DMS 273 (cell line): ENCODE measurements around the gene NOD2.

ENCODE experiments used
- DNase-seq: peaks from one replicate; lab custom pipeline; 2025; ENCODE audit not compliant: unreplicated experiment; lab: John Stamatoyannopoulos, UW

NOD2 gene

DNA sequence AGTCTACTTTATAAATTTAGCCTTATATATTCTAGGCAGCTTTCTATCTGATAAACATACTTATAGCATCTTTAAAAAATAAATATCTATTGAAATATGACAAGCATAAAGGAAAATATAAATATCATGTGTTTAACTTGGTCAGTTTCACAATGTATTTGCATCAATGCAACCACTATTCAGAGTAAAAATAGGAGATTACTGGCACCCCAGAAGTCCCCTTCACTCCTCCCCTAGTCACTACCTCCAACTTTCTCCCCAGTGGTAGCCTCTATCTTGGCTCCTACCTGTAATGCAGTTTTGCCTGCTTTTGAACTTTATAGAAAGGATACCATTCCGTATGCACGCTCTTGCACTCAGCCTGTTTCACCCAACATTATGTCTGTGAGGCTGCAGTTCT is 3.2 kb upstream of the NOD2 start:
- DNase-seq, result no peak

DNA sequence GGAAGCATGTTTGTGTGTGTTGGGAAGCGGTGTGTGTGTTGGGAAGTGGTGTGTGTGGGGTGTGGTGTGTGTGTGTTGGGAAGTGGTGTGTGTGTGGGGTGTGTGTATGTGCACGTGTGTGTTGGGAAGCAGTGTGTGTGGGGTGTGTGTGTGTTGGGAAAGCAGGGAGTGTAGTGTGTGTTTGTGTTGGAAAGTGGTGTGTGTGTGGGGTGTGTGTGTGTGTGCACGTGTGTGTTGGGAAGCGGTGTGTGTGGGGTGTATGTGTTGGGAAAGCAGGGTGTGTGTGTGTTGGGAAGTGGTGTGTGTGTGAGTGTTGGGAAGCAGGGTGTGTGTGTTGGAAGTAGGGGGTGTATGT is 785 bp upstream of the NOD2 start:
- DNase-seq, result no peak

DNA sequence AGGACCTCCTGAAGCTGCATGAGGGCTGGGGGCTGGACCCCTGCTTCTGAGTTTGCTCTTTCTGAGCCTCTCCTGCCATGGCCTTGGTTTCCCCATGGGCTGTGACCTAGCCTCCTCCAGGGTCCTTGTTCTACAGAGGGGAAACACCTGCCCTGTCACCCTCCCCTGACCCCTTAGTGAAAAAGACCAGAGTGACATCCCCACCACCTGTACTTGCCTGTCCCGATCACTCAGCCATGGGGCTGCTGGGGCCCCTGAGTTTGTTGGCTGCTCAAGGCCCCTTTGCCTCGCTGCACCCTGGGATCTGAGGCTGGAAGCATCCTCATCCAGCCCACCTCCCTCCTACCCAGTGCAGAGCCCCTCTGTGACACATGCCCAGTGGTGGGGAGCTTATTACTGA is 800 bp downstream of the NOD2 start:
- DNase-seq, result no peak

DNA sequence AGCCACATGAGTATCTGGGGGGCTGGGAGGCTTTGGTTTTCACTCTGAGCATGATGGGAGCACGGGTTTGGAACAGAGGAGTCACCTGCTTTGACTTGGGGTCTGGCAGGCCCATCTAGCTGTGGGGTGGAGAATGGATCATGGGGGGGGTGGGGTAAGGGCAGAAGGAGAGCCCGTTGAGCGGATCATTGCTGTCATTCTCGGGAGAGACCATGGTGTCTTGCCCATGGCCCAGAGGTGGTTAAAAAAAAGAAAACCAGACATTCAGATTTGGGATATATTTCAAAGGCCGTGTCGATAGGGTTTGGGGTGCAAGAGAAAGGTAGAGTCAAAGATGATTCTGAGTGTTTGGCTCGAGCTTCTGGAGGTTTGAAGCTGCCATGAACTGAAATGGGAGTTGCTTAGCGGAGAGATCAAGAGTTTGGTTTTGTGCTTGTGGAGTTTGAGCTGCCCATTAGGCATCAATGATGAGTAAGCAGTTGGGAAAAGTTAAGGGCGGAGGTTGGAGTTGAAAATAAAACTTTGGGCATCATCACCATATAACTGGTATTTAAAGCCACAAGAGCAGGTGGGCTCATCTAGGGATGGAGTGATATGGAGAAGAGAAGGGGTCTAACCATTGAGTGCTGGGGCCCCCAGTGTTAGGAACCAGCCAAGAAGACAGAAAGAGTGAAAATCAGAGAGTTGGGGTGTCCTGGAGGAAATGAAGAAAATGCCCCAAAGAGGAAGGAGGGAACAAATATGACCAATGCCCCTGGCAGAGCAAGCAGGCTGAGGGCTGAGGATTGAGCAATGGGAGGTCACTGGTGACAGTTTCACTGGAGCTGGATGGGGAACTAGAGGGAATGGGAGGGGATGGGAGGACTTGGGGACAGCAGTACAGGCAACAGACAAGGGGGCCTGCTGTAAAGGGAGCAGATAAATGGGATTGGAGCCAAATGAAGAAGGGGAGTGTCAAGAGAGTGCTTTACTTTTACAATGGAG is 1.9 kb downstream of the NOD2 start:
- DNase-seq, result no peak

DNA sequence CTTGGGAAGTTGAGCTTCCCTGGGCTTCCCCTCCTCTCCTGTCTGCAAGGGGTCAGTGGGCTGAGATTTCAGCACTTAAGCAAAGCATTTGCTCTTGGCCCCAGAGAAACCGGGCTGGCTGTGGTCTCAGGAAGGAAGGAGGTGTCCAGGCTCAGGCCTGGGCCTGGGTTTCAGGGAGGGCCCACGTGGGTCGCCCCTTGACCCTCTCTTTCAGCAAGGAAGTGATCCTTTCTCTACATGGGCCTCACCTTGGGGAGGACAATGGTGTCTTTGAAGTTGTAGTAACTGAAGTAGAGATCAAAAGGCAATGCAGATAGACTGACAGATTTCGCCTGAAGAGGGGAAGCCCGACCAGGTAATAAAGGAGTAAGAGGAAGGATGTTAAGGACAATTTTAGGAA is 2.7 kb downstream of the NOD2 start:
- no peak for DNase-seq

DNA sequence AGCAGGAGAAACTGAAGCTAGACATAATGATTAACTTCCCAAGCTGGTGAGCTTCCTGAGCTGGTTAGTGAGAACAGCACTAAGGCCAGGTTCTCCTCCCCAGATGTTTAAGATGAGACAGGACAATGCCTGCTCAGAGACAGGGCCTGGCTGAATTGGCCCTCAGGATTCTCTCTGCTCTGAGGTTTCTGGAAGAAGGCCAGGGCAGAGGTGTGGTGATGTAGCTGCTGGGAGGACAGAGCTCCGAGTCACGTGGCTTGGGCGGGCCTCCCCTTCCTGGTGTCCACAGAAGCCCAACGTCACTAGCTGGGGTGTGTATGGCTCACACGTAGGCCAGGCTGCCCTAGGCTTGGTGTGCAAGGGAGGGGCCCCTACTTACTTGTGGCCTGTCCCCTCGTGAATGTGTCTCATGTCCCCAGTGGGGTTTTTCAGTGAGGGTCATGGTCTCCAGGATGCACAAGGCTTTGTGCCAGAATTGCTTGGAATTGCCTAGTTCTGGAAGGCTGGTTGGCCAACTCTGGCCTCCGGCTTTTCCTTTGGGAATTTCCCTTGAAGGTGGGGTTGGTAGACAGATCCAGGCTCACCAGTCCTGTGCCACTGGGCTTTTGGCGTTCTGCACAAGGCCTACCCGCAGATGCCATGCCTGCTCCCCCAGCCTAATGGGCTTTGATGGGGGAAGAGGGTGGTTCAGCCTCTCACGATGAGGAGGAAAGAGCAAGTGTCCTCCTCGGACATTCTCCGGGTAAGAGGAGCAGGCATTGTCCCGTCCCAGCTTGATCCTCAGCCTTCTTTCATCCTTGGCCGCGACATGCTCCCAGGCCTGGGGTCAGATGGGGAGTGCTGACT is 3.4 kb downstream of the NOD2 start:
- DNase-seq, result peak; percentile 69

DNA sequence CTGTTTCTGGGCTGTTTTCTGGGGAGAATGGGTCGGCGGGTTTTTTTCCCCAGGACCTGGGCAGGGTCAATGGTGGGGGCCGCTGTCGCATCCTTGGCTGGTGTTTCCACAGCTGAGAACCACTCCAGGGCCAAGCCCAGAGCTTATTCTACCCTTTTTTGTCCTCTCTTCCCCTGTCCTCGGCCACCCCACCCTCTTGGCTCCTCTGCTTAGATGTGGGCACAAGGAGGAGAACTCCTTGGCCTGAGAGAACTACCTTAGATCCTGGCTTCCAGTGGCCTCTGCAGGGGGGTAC is 4.0 kb downstream of the NOD2 start:
- no peak for DNase-seq

DNA sequence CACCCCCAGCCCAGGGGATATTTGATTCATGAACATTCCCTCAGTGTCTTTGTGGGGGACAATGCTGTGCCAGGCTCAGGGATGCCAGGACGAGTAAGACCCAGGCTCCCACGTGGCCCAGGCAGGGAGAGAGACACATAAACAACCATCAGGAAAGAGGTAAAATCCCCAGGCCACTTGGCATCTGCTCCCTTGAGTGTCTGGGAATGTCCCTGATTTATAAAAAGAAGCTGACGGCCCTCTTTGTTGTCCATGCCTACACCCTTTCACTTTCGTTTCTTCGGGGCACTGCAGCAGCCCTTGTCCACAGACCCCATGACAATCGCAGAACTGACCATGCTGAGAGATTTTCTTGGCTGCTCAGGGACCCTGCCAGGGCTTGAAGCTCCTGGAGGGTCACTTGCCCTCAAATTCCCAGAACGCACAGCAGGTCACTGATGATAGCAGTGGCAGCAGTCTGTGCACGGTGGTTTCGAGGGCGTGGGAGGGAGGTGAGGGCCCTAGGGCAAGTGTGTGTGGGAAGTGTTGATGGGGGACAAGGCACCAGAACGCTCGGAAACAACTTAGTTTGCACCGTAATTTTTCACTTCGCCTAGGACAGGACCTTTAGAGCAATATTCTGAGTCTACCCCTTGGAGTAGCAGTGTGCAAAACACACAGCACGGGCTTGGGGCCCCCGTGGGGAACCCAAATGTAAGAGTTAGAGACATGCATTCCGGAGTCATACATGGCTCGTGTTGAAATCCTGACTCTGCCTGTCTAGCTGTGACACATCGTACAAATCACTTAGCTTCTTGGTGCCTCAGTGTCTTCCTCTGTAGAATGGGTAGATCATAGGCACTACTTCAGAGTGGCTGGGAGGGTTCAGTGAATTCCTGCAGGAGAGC is 4.7 kb downstream of the NOD2 start:
- DNase-seq, result peak; percentile 40

DNA sequence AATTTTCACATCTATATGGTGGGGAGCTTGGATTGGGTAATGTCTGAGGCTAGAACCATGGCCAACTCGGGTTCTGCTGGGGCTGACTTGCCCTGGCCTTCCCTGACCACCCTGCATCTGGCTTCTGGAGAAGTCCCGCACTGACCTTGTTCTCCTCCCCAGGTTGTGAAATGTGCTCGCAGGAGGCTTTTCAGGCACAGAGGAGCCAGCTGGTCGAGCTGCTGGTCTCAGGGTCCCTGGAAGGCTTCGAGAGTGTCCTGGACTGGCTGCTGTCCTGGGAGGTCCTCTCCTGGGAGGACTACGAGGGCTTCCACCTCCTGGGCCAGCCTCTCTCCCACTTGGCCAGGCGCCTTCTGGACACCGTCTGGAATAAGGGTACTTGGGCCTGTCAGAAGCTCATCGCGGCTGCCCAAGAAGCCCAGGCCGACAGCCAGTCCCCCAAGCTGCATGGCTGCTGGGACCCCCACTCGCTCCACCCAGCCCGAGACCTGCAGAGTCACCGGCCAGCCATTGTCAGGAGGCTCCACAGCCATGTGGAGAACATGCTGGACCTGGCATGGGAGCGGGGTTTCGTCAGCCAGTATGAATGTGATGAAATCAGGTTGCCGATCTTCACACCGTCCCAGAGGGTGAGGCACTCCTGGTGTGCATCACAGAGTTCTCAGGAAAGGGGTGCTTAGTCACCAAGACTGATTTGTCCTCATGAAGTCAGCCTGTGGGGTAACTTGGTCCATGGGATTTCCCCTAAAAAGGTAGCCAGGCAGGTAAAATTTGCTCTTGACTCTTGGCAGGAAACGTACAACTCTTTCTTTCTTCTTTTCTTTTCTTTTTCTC is 6.1 kb downstream of the NOD2 start:
- DNase-seq, result no peak

DNA sequence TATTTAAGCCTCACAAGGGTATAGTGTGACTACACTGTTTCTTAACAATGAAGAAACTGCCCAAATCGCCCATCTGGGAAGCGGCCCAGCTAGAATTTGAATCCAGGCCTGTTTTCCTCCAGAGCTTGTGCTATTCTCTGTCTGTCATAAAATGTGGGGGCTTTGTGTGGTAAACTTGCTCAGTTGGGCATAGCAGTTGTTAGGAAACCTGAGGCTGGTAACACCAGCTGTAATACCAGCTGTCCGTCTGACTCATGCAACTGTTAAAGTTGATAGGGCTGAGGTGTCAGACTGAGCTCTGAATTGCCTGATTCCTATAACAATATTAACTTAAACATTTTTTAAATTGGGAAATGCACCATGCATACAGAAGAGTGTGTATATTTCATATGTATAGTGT is 9.3 kb downstream of the NOD2 start:
- DNase-seq, result peak; percentile 96

DNA sequence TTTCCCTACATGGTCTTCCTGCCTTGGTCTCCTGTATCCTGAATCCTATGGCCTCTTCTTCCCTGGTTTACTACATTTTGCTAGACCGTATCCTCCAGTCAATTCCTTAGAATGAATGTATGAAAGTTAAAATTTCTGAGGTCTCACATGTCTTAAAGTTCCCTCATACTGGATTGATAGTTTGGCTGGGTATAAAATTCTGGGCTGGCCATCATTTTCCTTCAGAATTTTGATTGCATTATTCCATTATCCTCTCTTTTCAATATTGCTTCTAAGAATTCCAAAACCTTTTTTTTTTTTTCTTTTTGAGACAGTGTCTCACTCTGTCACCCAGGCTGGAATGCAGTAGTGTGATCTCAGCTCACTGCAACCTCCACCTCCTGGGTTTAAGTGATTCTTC is 10.8 kb downstream of the NOD2 start:
- DNase-seq, result peak; percentile 19

DNA sequence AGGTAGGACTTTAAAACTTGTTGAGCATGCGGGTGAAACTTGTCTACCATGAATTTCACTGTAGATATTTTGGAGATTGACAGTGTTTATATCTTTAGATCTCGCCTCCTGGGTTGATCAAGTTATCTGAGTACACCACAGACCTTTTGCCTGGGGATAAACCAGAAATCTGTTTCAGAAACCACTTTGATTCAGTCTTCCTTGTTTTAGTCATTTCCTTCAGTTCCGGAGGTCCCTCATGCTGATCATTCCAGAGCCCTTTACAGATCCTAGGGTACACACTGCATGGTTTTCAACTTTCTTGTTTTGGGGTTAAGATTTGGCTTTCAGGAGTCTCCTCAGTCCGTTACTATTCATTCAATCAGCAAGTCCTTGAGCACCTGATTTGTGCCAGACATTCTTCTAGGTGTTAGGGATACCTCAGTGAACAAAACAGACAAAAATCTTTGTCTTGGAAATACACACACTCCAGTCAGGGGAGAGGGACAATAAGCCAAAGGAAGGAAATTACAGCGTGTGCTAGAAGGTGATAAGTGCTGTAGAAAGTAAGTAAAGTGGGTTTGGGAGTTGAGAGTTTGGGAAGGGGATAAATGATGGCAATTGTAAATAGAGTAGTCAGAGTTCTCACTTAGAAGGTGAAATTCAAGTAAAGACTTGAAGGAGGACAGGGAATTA is 12.2 kb downstream of the NOD2 start:
- DNase-seq, result no peak

DNA sequence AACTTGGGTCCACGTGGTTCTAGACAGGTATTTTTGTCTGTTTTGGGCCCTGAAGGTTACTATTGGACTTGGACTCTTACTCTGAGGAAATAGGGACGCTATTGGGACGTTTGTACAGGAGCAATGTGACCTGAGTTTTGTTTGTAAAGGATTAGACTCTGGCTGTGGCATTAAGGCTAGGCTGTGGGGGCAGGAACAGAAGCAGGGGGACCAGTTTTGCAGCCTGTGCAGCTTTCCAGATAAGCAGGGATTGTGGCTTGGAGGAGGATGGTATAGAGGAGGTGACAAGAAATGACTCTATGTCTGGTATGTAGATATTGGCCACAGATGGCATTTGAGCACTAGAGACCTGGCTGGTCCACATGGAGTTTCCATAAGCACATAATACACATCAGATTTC is 12.8 kb downstream of the NOD2 start:
- no peak for DNase-seq

DNA sequence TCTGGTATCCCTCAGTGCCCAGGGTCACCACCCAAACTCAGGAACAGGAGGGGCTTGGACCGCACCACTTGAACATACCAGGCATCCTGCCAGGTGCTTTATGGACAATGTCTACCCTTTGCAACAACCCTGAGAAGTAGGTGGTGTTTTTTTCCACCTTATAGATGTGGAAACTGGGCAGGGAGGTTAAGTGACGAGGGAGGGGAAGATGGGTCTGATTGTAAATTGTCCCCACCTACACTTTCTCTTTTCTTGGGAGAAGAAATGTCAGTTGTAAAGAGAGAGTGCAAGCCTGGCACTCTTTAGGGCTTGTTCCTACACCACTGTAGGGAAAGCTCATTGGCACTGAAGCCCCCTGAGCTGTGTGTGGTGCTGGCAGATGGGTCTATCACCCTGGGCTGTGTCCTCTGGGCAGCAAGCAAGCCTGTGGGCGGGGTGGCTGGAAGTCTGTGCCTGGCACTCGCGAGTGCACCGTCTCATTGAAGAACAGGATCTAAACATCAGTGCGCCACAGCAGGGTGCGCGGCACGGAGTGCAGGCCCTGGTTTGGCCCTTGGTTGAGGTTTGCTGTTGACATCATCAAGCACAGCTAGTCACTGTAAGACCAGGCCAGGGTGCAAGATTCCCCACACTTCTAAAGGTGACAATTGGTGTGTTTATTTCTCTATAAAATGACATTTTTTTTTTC is 15.1 kb downstream of the NOD2 start:
- DNase-seq, result no peak

DNA sequence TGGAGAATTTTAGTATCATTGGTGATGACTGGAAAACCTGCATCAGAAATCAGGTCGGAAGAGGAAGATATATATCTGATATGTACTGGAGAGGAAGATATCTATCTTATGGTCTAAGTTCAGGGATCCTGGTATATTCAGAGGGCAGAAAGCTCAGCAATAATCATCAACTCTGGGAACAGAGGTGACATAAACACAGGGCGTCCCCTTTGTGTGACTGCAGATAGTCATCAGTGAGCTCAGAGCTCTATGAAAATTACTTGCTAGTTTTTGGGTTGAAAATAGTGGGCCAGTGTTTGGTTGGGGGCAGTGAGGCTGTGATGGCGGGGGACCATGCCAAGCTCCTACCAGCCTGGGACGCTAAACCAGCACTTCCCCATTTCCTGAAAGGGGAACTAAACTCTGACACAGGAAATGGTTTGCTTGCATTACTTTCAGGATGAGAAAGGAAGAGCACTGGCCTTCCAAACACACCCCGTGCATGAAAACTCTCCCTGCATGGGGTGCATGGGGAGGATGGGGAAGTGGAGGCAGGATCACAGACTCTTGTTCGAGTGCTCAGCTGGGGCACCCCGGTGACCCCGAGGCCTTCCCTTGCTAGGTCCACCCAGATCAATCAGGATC is 15.8 kb downstream of the NOD2 start:
- DNase-seq, result no peak

DNA sequence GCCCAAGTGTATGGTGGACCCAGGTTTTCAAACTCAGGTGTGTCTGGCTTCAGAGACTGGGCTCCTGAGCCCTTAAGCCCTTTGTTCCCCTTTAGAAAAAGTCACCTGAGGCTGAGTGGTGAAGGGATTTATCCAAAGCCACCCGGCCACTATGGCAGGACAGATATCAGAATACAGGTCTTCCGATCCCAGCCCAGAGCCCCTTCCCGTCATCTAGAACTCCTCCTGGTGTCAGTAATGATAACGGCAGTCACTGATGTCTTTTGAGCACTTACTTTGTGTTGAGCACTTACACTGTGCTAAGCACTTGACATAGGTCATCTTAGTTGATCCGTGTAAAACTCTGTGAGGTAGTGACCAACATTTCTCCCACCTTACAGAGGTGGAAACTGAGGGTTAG is 16.6 kb downstream of the NOD2 start:
- DNase-seq, result no peak

DNA sequence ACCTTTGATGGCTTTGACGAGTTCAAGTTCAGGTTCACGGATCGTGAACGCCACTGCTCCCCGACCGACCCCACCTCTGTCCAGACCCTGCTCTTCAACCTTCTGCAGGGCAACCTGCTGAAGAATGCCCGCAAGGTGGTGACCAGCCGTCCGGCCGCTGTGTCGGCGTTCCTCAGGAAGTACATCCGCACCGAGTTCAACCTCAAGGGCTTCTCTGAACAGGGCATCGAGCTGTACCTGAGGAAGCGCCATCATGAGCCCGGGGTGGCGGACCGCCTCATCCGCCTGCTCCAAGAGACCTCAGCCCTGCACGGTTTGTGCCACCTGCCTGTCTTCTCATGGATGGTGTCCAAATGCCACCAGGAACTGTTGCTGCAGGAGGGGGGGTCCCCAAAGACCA is 17.6 kb downstream of the NOD2 start:
- DNase-seq, result no peak

DNA sequence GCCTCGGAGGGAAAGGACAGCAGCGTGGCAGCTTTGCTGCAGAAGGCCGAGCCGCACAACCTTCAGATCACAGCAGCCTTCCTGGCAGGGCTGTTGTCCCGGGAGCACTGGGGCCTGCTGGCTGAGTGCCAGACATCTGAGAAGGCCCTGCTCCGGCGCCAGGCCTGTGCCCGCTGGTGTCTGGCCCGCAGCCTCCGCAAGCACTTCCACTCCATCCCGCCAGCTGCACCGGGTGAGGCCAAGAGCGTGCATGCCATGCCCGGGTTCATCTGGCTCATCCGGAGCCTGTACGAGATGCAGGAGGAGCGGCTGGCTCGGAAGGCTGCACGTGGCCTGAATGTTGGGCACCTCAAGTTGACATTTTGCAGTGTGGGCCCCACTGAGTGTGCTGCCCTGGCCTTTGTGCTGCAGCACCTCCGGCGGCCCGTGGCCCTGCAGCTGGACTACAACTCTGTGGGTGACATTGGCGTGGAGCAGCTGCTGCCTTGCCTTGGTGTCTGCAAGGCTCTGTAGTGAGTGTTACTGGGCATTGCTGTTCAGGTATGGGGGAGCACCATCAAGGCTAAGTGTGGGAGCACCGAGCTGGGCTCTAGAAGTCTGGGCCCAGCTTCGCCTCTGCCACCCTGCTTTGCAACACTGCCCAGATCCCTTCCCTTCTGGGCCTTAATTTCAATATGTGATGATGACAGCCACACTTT is 18.6 kb downstream of the NOD2 start:
- DNase-seq, result peak; percentile 96
